ENCODE data around the gene PKNOX1. TPM values are rescaled to one million over a fixed set of nuclear protein-coding genes. Genes with fewer than 3 reads are reported as not detected.

Gene PKNOX1
- total and polyA plus RNA-seq, 2 of the 13 experiments (the other 11 are each of a cell fraction or from before 2014, with no cell fraction given), result 7.9 to 16.2 TPM

DNA sequence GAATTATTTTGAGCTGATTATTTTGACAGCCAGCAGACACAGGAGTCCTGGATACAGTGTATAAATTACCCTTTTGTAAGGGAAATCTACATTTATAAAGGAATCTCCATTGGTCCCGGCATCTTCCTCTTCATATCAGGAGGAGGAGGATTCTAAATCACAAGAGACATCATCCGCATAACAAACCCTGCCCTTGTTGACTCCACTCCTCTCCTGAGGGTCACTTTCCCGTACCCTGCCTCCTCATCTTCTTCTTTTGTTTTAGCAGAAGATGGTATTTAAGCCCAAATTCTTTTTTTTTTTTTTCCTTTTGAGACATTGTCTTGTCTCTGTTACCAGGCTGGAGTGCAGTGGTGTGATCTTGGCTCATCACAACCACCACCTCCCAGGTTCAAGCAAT, 14.6 kb upstream of the PKNOX1 start:
- Histone ChIP-seq H3K4me1 (ENCODE audit: insufficient read depth, low read length) (peaks cover 28% of the 10 kb centered on the region), H3K27ac (ENCODE audit: extremely low read length, insufficient read depth, low read length) (no peak overlapping the region), H3K27me3 (ENCODE audit: control insufficient read depth in 1 of 2, insufficient read depth in 2 of 2, low read length in 2 of 2) (peaks cover 0 to 2% of the 10 kb centered on the region in 2 experiments; a peak in 2 of 5 replicates), H3K9me3 (ENCODE audit: low read length) (no peaks in the 10 kb centered on the region), H3K4me2 (ENCODE audit: low read depth, low read length) (no peak overlapping the region), H3K36me3 (replicated peaks in 1 of 2; ENCODE audit: control insufficient read depth in 1 of 2, insufficient read depth in 2 of 2, low read length in 2 of 2) (no peaks in the 10 kb centered on the region), H2AFZ (ENCODE audit: low read length) (no peak overlapping the region), H3K79me2 (ENCODE audit: insufficient read depth, low read length) (no peaks in the 10 kb centered on the region), H3K4me3 (replicated peaks in 1 of 3; ENCODE audit: insufficient read depth in 1 of 3, low read depth in 2 of 3, low read length in 3 of 3) (no peak overlapping the region), H3K9ac (ENCODE audit: insufficient read depth, low read depth, low read length) (no peak overlapping the region), H4K20me1 (ENCODE audit: insufficient read depth, low read length) (no peaks in the 10 kb centered on the region)
- WGBS (ENCODE audit: low lambda C conversion rate), result 79% methylated on average over 3 of the region's 3 CpGs
- intact Hi-C loops (cut with micrococcal nuclease; ENCODE audit: unreplicated experiment) (no loop called here), in situ Hi-C loops (cut with HindIII; ENCODE audit: extremely low pct_ligation_motif_present, low pct_unique_long_range_greater_than_20kb) (no loop called here)
- no peak for ATAC-seq
- ChIA-PET POLR2A (no interaction called here), CTCF (ENCODE audit: low intra/inter-chr PET ratio, low total read pairs) (no interaction called here)
- DNase-seq (ENCODE audit: low spot score), result no peak
- no peak for TF ChIP-seq PHB2 (IDR thresholded peaks at IDR 0.05; ENCODE audit: partially characterized antibody)
- TF ChIP-seq GLI4 (CRISPR knock-in tag; IDR thresholded peaks at IDR 0.05; ENCODE audit: borderline replicate concordance), result no peak
- no peak for TF ChIP-seq ISL2 (CRISPR knock-in tag; IDR thresholded peaks at IDR 0.05)
- TF ChIP-seq, protein P1, sequence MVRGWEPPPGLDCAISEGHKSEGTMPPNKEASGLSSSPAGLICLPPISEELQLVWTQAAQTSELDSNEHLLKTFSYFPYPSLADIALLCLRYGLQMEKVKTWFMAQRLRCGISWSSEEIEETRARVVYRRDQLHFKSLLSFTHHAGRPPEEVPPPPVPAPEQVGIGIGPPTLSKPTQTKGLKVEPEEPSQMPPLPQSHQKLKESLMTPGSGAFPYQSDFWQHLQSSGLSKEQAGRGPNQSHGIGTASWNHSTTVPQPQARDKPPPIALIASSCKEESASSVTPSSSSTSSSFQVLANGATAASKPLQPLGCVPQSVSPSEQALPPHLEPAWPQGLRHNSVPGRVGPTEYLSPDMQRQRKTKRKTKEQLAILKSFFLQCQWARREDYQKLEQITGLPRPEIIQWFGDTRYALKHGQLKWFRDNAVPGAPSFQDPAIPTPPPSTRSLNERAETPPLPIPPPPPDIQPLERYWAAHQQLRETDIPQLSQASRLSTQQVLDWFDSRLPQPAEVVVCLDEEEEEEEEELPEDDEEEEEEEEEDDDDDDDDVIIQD (CRISPR knock-in tag; IDR thresholded peaks at IDR 0.05; ENCODE audit: low read depth), result no peak
- no peak for TF ChIP-seq ZNF558 (CRISPR knock-in tag; IDR thresholded peaks at IDR 0.05; ENCODE audit: borderline replicate concordance)
- no peak for TF ChIP-seq CHCHD3 (CRISPR knock-in tag; IDR thresholded peaks at IDR 0.05)
- TF ChIP-seq, protein P2, sequence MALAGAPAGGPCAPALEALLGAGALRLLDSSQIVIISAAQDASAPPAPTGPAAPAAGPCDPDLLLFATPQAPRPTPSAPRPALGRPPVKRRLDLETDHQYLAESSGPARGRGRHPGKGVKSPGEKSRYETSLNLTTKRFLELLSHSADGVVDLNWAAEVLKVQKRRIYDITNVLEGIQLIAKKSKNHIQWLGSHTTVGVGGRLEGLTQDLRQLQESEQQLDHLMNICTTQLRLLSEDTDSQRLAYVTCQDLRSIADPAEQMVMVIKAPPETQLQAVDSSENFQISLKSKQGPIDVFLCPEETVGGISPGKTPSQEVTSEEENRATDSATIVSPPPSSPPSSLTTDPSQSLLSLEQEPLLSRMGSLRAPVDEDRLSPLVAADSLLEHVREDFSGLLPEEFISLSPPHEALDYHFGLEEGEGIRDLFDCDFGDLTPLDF (CRISPR knock-in tag; IDR thresholded peaks at IDR 0.05), result no peak
- no peak for TF ChIP-seq SETDB1 (CRISPR knock-in tag; IDR thresholded peaks at IDR 0.05; ENCODE audit: borderline replicate concordance)
- TF ChIP-seq ATF7 (IDR thresholded peaks at IDR 0.05), result no peak
- no peak for TF ChIP-seq ATF7 (CRISPR knock-in tag; IDR thresholded peaks at IDR 0.05)
- TF ChIP-seq, protein P3, sequence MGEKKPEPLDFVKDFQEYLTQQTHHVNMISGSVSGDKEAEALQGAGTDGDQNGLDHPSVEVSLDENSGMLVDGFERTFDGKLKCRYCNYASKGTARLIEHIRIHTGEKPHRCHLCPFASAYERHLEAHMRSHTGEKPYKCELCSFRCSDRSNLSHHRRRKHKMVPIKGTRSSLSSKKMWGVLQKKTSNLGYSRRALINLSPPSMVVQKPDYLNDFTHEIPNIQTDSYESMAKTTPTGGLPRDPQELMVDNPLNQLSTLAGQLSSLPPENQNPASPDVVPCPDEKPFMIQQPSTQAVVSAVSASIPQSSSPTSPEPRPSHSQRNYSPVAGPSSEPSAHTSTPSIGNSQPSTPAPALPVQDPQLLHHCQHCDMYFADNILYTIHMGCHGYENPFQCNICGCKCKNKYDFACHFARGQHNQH (CRISPR knock-in tag; IDR thresholded peaks at IDR 0.05), result no peak
- TF ChIP-seq, protein P4, sequence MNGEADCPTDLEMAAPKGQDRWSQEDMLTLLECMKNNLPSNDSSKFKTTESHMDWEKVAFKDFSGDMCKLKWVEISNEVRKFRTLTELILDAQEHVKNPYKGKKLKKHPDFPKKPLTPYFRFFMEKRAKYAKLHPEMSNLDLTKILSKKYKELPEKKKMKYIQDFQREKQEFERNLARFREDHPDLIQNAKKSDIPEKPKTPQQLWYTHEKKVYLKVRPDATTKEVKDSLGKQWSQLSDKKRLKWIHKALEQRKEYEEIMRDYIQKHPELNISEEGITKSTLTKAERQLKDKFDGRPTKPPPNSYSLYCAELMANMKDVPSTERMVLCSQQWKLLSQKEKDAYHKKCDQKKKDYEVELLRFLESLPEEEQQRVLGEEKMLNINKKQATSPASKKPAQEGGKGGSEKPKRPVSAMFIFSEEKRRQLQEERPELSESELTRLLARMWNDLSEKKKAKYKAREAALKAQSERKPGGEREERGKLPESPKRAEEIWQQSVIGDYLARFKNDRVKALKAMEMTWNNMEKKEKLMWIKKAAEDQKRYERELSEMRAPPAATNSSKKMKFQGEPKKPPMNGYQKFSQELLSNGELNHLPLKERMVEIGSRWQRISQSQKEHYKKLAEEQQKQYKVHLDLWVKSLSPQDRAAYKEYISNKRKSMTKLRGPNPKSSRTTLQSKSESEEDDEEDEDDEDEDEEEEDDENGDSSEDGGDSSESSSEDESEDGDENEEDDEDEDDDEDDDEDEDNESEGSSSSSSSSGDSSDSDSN (CRISPR knock-in tag; IDR thresholded peaks at IDR 0.05), result no peak
- TF ChIP-seq SOX13 (IDR thresholded peaks at IDR 0.05), result no peak
- no peak for TF ChIP-seq SOX13 (CRISPR knock-in tag; conservative IDR thresholded peaks at IDR 0.05 in 1 of 2, IDR thresholded peaks at IDR 0.05 in 1 of 2)
- TF ChIP-seq PCBP1 (IDR thresholded peaks at IDR 0.05; ENCODE audit: borderline replicate concordance, low read depth, low read length), result no peak
- TF ChIP-seq ZNF101 (CRISPR knock-in tag; IDR thresholded peaks at IDR 0.05; ENCODE audit: borderline replicate concordance, low read depth), result no peak
- no peak for TF ChIP-seq POLR2A (IDR thresholded peaks at IDR 0.05; ENCODE audit: insufficient read depth in 1 of 2, low read depth in 2 of 2, low read length in 2 of 2)
- no peak for TF ChIP-seq MED8 (CRISPR knock-in tag; IDR thresholded peaks at IDR 0.05; ENCODE audit: insufficient replicate concordance)
- TF ChIP-seq ESRRA (CRISPR knock-in tag; IDR thresholded peaks at IDR 0.05; ENCODE audit: low read depth), result no peak
- TF ChIP-seq ELF1 (CRISPR knock-in tag; IDR thresholded peaks at IDR 0.05), result no peak
- no peak for TF ChIP-seq RFX5 (IDR thresholded peaks at IDR 0.05; ENCODE audit: low read depth, low read length)
- FAIRE-seq, result no peak
- BruUV-seq (replicated peaks), result no TSS peak
